Measurements from ENCODE around the gene TSPO2. TPM values are rescaled to one million over a fixed set of nuclear protein-coding genes. Genes with fewer than 3 reads are reported as not detected.

The TSPO2 gene
- total RNA-seq, 1 experiment from 2014 or later = not detected

GRCh38 chr6:41065550-41066026 lies 23.3 kb downstream of the TSPO2 start:
- Histone ChIP-seq H4K20me1 (ENCODE audit: insufficient read depth) (0 out of 2 replicates have a peak, but pooled peaks cover 4% of the 10 kb centered on the region), H3K9me3 (ENCODE audit: insufficient read depth, low read depth) (no peaks in the 10 kb centered on the region), H3K4me1 (replicated peaks; ENCODE audit: insufficient read depth) (peaks cover 9% of the 10 kb centered on the region), H3K36me3 (ENCODE audit: low read depth) (no peaks in the 10 kb centered on the region), H3K9me2 (ENCODE audit: insufficient read depth) (no peaks in the 10 kb centered on the region), H3K4me3 (no peak overlapping the region), H3F3A (ENCODE audit: insufficient read depth, low read depth) (peaks cover 13% of the 10 kb centered on the region; the same call in 1 of the 2 replicates), H3K27ac (no peak overlapping the region), H3K4me2 (no peak overlapping the region), H3K27me3 (ENCODE audit: insufficient read depth, low read depth) (no peaks in the 10 kb centered on the region), H3K79me2 (ENCODE audit: low read depth) (peaks cover 6% of the 10 kb centered on the region), H2AFZ (no peak overlapping the region)
- ChIA-PET CTCF (no interaction called here), POLR2A (ENCODE audit: unreplicated experiment) (no interaction called here)
- intact Hi-C loops (cut with micrococcal nuclease; ENCODE audit: unreplicated experiment) = loop anchor here (2.0 to 10.0 kb wide), 5 partner anchors 27 to 1691 kb away; partner anchors contain the start of gene UNC5CL
- BruUV-seq (replicated peaks) = no TSS peak
- TF ChIP-seq, protein P1, sequence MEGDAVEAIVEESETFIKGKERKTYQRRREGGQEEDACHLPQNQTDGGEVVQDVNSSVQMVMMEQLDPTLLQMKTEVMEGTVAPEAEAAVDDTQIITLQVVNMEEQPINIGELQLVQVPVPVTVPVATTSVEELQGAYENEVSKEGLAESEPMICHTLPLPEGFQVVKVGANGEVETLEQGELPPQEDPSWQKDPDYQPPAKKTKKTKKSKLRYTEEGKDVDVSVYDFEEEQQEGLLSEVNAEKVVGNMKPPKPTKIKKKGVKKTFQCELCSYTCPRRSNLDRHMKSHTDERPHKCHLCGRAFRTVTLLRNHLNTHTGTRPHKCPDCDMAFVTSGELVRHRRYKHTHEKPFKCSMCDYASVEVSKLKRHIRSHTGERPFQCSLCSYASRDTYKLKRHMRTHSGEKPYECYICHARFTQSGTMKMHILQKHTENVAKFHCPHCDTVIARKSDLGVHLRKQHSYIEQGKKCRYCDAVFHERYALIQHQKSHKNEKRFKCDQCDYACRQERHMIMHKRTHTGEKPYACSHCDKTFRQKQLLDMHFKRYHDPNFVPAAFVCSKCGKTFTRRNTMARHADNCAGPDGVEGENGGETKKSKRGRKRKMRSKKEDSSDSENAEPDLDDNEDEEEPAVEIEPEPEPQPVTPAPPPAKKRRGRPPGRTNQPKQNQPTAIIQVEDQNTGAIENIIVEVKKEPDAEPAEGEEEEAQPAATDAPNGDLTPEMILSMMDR (conservative IDR thresholded peaks at IDR 0.05) = no peak
- TF ChIP-seq EZH2 (IDR thresholded peaks at IDR 0.05; ENCODE audit: low read depth) = no peak
- DNase-seq = no peak

- Histone ChIP-seq H3K27ac (no peak overlapping the region), H3K9me2 (ENCODE audit: insufficient read depth) (no peaks in the 10 kb centered on the region), H3K9me3 (ENCODE audit: insufficient read depth, low read depth) (no peaks in the 10 kb centered on the region), H4K20me1 (ENCODE audit: insufficient read depth) (0 out of 2 replicates have a peak, but pooled peaks cover 4% of the 10 kb centered on the region), H2AFZ (no peak overlapping the region), H3K79me2 (ENCODE audit: low read depth) (peaks cover 13% of the 10 kb centered on the region), H3K36me3 (ENCODE audit: low read depth) (no peaks in the 10 kb centered on the region), H3F3A (ENCODE audit: insufficient read depth, low read depth) (peaks cover 26% of the 10 kb centered on the region), H3K27me3 (ENCODE audit: insufficient read depth, low read depth) (no peaks in the 10 kb centered on the region), H3K4me1 (replicated peaks; ENCODE audit: insufficient read depth) (peaks cover 12% of the 10 kb centered on the region), H3K4me3 (no peak overlapping the region), H3K4me2 (no peak overlapping the region)
- BruUV-seq (replicated peaks) = no TSS peak
- intact Hi-C loops (cut with micrococcal nuclease; ENCODE audit: unreplicated experiment) = loop anchor here (2.0 to 10.0 kb wide), 5 partner anchors 28 to 1692 kb away; partner anchors contain the start of gene UNC5CL
- ChIA-PET CTCF (no interaction called here), POLR2A (ENCODE audit: unreplicated experiment) (no interaction called here)
- TF ChIP-seq, protein P1 (conservative IDR thresholded peaks at IDR 0.05) = peak; percentile 92
- TF ChIP-seq EZH2 (IDR thresholded peaks at IDR 0.05; ENCODE audit: low read depth) = no peak
- peak; percentile 52 to 57 for DNase-seq
Observed at GRCh38 chr6:41066867-41067304, 24.6 kb downstream of the TSPO2 start.

- BruUV-seq (replicated peaks) = no TSS peak
- peak overlapping the region; percentile 89 for H3K4me2 ChIP-seq
- H4K20me1 ChIP-seq (ENCODE audit: insufficient read depth) = peaks cover 20% of the 10 kb centered on the region
- H3K9me3 ChIP-seq (ENCODE audit: insufficient read depth, low read depth) = no peaks in the 10 kb centered on the region
- POLR2A ChIA-PET (ENCODE audit: unreplicated experiment) = interaction anchor here (0.6 kb wide), 1 partner anchor 113 kb away, joined by 3 read pairs; no protein-coding TSS in a partner anchor
- H3K4me3 ChIP-seq = peak overlapping the region; percentile 82
- no peaks in the 10 kb centered on the region for H3K9me2 ChIP-seq (ENCODE audit: insufficient read depth)
- peak overlapping the region; percentile 95 for H2AFZ ChIP-seq
- H3K27ac ChIP-seq = peak overlapping the region; percentile 96
- TF ChIP-seq EZH2 (IDR thresholded peaks at IDR 0.05; ENCODE audit: low read depth) = no peak
- TF ChIP-seq, protein P1 (conservative IDR thresholded peaks at IDR 0.05) = no peak
- no peak for DNase-seq
- no peaks in the 10 kb centered on the region for H3K36me3 ChIP-seq (ENCODE audit: low read depth)
- H3K4me1 ChIP-seq (replicated peaks; ENCODE audit: insufficient read depth) = peaks cover 32% of the 10 kb centered on the region
- intact Hi-C loops (cut with micrococcal nuclease; ENCODE audit: unreplicated experiment) = loop anchor here (5.0 kb wide), 1 partner anchor 1869 kb away; no protein-coding TSS in a partner anchor
- H3K79me2 ChIP-seq (ENCODE audit: low read depth) = peaks cover 45% of the 10 kb centered on the region
- H3K27me3 ChIP-seq (ENCODE audit: insufficient read depth, low read depth) = no peaks in the 10 kb centered on the region
- CTCF ChIA-PET = no interaction called here
- H3F3A ChIP-seq (ENCODE audit: insufficient read depth, low read depth) = peaks cover 41% of the 10 kb centered on the region
Observed at GRCh38 chr6:41071501-41071922, 29.2 kb downstream of the TSPO2 start.

All from PC-9 (cell line).